ENCODE data around the gene RIC3.

GRCh38 chr11:8108421-8108820, 60.4 kb downstream of the RIC3 start:
- TF ChIP-seq EZH2 (IDR thresholded peaks at IDR 0.05; ENCODE audit: borderline replicate concordance, low read depth, low read length, poor library complexity, severe bottlenecking): no peak
- no peak for TF ChIP-seq CTCF (conservative IDR thresholded peaks at IDR 0.05; ENCODE audit: low read depth, low read length)
